NB4 (cell line): ENCODE data around the gene TRAF3.
"Not testable (repeated sequence)": the region's sequence is repeated elsewhere in the genome, so short reads cannot be mapped to it uniquely, and the experiment has no call there.

ENCODE experiments used
- DNase-seq: peaks from one replicate; pipeline ENCODE4 v3.0.0; 2010; ENCODE audit warnings: low read depth
- H3K4me3 ChIP-seq: one replicate; pipeline ENCODE4 v1.5.1; 2011; ENCODE audit warnings: mild to moderate bottlenecking, low read depth, low read length, moderate library complexity
- MAX ChIP-seq: IDR thresholded peaks from 2 replicates; pipeline ENCODE4 v1.6.1; 2011; ENCODE audit warnings: low read depth, low read length
- MYC ChIP-seq: IDR thresholded peaks from 2 replicates; pipeline ENCODE4 v1.6.1; 2011; ENCODE audit warnings: low read depth, low read length
- POLR2A ChIP-seq: IDR thresholded peaks from 2 replicates; pipeline ENCODE4 v1.6.1; 2011; ENCODE audit warnings: mild to moderate bottlenecking; ENCODE audit not compliant: insufficient read length; ENCODE audit errors: extremely low read depth
- TF ChIP-seq, protein P1 (sequence below): IDR thresholded peaks from one replicate; pipeline ENCODE4 v1.5.1; 2012; ENCODE audit warnings: low read depth, low read length

The TRAF3 gene

GRCh38 chr14:102863381-102863780, 86.1 kb downstream of the TRAF3 start:
- no peak overlapping the region for H3K4me3 ChIP-seq
- TF ChIP-seq MAX (no peak), MYC (no peak), POLR2A (no peak)
- TF ChIP-seq, protein P1, sequence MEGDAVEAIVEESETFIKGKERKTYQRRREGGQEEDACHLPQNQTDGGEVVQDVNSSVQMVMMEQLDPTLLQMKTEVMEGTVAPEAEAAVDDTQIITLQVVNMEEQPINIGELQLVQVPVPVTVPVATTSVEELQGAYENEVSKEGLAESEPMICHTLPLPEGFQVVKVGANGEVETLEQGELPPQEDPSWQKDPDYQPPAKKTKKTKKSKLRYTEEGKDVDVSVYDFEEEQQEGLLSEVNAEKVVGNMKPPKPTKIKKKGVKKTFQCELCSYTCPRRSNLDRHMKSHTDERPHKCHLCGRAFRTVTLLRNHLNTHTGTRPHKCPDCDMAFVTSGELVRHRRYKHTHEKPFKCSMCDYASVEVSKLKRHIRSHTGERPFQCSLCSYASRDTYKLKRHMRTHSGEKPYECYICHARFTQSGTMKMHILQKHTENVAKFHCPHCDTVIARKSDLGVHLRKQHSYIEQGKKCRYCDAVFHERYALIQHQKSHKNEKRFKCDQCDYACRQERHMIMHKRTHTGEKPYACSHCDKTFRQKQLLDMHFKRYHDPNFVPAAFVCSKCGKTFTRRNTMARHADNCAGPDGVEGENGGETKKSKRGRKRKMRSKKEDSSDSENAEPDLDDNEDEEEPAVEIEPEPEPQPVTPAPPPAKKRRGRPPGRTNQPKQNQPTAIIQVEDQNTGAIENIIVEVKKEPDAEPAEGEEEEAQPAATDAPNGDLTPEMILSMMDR = no peak
- no peak for DNase-seq

DNA sequence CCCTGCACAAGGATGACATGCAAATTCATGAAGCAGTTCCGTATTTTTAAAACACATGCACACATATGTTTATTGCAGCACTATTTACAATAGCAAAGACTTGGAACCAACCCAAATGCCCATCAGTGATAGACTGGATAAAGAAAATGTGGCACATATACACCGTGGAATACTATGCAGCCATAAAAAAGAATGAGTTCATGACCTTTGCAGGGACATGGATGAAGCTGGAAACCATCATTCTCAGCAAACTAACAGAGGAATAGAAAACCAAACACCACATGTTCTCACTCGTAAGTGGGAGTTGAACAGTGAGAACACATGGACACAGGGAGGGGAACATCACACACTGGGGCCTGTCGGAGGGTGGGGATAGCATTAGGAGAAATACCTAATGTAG, 88.7 kb downstream of the TRAF3 start:
- H3K4me3 ChIP-seq, DNase-seq: not testable (repeated sequence)

DNA sequence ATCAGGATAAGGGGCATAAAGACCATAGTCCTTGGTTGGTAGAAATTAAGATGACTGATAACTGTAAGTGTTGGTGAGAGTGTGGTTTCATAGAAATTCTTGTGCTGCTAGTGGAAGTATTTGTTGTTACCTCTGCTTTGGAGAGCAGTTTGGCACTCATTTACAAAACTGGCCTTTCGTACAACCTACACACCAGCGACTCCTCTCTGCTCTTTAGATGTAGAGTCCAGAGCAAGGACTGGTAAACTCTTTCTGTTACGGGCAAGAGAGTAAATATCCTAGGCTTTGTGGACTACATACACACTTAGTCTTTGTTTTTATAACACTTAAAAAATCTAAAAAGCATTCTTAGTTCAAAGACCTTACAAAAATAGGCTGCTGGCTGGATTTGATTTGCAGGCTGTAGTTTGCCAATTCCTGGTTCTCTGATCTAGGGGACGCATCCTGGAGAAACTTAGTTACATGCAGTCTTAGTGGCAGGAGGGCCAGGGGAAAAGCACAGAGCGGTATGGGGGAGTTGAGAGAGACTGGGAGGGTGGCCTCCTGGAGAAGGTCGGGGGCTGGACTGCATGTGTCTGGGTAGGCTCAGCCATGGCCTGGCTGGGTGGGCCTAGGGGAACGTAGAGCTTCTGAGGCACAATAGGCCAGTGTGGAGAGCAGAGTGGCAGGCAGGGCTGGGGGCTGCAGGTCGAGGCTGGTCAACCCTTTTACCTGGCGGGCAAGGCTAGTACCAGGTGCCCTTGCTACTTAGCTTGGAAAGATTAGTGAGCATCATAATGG, 89.9 kb downstream of the TRAF3 start:
- DNase-seq = no peak
- H3K4me3 ChIP-seq = no peak overlapping the region
- TF ChIP-seq, protein P1 = no peak
- no peak for TF ChIP-seq POLR2A
- no peak for TF ChIP-seq MAX
- no peak for TF ChIP-seq MYC

DNA sequence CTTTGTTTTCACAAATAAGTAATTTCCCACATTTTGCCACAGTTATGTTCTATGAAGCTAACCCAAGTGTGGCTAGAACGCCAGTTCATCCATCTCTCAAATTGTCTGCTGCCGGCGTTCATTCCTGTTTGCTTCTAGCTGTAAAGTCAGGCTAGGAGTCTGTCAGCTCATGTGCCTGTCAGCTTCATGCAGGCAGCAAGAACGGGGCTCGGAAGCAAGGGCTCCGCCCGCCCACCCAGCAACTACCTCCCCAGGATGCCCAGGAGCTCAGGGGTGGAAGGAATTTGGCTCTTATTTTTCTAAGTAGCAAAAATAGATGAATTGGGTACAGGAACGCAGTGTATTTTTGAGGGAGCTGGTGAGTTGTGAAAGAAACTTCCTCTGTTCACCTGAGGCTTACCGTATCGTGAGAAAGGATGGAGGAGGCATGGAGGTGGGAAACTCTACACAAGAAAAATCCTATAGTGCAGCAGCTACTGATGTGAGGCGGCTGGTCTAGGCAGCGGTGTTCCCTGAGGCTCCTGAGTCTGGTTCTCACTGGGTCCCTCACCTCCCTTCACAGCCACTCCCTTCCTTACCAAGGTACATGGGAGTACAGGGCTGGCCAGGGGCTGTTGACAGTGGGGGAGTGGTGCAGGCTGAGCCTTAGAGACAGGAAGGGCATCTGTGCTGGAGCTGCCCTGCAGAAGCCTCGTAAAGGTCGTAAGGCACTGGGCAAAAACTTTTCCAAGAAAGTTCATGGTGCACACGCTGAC, 90.8 kb downstream of the TRAF3 start:
- DNase-seq = no peak
- TF ChIP-seq MYC (no peak), MAX (no peak), POLR2A (no peak)
- TF ChIP-seq, protein P1 = no peak
- no peak overlapping the region for H3K4me3 ChIP-seq

DNA sequence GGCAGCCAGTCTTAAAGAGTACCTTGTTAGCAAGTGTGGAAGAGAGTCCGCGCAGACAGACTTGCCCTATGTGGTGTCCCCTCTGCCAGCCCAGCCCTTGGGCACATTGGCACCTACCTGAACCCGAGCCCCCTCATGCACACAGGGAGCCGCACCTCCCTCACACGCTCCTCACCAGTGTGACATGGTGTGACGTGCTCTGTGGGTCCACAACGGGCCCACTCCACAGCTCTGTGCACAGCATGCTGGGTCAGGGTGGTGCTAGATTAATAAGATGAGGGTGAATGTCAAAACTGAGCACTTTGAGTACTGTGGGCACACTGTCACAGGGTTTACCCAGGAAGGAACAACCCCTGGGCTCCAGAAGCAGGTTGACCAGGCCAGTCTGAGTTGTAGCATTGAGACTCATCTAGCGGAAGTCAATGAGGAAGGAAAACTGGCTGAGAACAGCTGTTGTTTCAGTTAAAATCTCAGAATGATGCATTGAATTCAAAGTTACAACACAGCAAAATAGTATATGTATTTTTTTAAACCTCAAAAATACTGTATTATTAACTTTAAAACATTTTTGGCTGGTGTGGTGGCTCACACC, 91.8 kb downstream of the TRAF3 start:
- TF ChIP-seq POLR2A = no peak
- TF ChIP-seq MYC = no peak
- TF ChIP-seq, protein P1 = no peak
- no peak for TF ChIP-seq MAX
- H3K4me3 ChIP-seq = no peak overlapping the region
- no peak for DNase-seq

GRCh38 chr14:102870246-102870645, 93.0 kb downstream of the TRAF3 start:
- DNase-seq = no peak
- TF ChIP-seq, protein P1 = no peak
- TF ChIP-seq POLR2A (no peak), MAX (no peak), MYC (no peak)
- H3K4me3 ChIP-seq = no peak overlapping the region
